GM12873 (cell line): ENCODE results near the gene IDH2.

ENCODE experiments used
- CTCF ChIP-seq: IDR thresholded peaks from 2 replicates; pipeline ENCODE4 v1.5.1; 2012; ENCODE audit warnings: low read depth, mild to moderate bottlenecking, moderate library complexity, low read length, control low read depth; ENCODE audit not compliant: insufficient read depth; ENCODE audit errors: missing control alignments

Gene IDH2

GRCh38 chr15:90101969-90102890 lies at the start of gene IDH2:
IDH2 (minus strand) TSS chr15:90102468; CDS start chr15:90102390, 78 bp downstream.
- no peak for TF ChIP-seq CTCF

GRCh38 chr15:90149609-90150340 lies 47.5 kb upstream of the IDH2 start:
- TF ChIP-seq CTCF: no peak

- TF ChIP-seq CTCF: no peak
These were observed 43.5 kb upstream of the IDH2 start for GRCh38 chr15:90145761-90146160.

- no peak for TF ChIP-seq CTCF
These were observed 43.0 kb upstream of the IDH2 start for GRCh38 chr15:90145259-90145658.

GRCh38 chr15:90143166-90143655 lies 40.9 kb upstream of the IDH2 start:
- peak; percentile 91 for TF ChIP-seq CTCF

GRCh38 chr15:90142216-90143165 lies 40.2 kb upstream of the IDH2 start:
- no peak for TF ChIP-seq CTCF
